Stimulated activated CD4-positive, alpha-beta T cell treated with anti-CD3 and anti-CD28 coated beads, Interleukin-2, amount 100 ng/mL, for 4 hours (primary cell): ENCODE results near the gene CCDC157.

ENCODE experiments used
- DNase-seq: peaks from one replicate; pipeline ENCODE4 v3.0.0-alpha.2; 2020; ENCODE audit warnings: low read depth

CCDC157 gene

DNA sequence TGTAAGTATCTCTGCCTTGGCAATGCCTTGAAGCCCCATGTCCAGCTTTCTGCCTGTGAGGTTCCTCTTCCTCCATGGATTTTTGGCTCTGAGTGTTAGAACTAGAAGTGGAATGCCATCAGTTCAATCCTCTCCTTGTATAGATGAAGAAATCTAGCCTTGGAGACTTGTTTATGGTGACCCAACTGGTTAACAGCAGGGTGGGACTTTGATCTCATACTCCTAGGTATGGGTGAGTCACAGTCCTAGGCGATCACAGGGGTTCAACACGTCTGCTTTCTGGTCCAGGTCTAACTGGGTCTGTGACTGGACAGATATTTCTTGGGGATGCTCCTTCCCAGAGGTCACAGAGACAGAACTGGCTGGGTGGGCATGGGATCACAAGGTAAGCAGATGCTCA, 59.6 kb downstream of the CCDC157 start:
- DNase-seq = no peak

DNA sequence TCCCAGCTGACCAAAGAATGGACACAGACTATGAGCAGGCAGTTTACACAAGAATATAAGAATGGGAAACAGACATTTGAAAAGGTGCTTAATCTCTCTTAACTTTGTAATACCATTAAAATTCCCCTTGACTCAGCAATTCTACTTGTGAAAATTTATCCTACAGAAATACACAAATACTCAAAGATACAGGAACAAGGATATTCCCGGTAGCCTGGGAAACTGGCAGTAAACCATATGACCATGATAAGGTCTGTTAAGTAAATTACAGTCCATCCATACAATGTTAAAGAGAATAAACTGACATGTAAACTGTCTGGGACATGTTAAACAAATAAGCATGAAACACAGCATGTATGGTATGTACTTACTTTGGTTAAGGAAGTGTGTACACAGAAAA, 60.0 kb downstream of the CCDC157 start:
- no peak for DNase-seq

DNA sequence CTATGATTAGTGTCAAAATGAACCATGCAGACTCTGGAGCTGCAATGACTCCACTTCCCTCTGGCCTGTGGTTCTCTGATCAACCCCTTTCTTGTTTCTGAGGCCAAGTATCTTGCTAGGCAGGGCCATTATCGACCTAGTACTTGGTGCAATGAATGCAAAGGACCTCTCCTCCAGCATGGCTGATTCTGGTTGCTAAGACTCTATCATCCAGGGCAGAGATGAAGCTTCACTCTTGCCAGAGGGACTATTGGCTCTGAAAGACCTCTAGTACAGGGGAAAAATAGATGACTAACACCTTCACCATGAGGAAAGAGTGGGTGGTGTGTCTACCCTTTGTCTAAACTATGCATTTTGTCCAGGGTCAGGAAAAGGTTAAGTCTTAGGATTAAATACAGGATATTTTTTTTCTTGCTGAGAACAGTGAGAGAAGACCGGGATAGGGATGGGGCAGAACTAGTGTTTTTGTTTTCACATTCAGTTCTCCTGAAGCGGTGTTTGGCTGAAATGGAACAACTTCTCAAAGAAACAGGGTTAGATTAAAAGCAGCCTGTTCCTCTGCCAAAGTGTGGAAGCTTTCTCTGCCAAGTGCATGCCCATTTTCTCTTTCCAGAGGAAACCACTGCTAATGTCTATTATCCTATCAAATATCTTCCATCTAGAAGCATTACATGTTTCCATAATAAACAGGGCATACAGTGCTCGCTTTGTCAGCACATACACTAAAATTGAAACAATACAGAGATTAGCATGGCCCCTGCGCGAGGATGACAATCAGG, 63.7 kb downstream of the CCDC157 start:
- DNase-seq = no peak

DNA sequence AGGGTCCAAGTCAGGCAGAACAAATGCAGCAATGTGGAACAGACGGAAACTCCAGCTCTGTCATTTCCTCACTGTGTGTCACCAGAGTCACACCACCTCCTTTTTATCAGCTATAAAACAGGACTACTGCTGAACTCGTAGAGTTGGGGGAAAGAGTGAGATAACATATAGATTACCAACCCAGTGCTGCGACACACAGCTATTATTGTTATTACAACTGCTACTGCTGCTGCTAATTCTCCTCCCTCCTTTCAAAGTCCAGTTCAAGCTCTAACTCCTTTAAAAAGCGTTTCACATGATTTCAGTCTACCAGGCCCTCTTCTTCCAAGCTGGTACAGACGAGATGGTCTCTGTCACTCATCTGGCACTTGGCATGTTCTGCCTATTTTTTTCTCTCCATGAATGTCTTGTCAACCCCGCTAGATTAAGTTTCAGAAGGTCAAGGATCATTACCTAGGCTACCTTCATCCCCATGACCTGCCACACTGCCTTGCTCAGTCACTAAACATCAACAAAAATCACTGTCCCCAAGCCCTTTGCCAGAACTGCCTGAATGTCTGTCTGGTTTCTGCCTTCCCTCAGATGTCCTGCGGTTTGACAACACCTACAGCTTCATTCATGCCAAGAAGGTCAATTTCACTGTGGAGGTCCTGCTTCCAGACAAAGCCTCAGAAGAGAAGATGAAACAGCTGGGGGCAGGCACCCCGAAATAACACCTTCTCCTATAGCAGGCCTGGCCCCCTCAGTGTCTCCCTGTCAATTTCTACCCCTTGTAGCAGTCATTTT, 65.1 kb downstream of the CCDC157 start:
- DNase-seq = no peak

DNA sequence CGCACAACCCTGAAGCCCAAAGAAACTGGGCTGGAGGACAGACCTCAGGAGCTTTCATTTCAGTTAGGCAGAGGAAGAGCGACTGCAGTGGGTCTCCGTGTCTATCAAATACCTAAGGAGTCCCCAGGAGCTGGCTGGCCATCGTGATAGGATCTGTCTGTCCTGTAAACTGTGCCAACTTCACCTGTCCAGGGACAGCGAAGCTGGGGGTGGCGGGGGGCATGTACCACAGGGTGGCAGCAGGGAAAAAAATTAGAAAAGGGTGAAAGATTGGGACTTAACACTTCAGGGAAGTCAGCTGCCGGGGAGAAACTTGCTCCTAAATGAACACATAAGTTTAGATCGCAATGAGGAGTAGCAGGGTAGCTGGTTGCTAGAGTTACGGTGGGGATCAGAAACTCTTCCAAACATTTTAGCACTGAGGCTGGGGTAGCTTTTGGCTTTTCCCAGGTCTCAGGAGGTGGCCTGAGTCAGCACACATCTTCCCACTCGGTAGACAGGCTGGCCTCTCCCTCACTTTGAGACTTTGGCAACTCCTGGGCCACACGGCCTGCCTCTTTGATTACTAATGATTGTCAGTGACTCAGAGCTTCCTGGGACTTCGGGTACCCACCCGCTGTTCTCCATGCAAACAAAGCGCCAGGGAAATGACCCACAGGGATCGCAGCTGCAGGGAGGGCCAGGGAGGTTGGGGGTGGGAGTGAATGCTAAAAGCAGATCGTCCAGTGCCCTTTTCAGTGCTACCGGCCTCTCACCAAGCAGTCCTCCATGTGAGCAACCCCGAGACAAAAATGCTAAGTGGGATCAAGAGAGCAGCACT, 65.9 kb downstream of the CCDC157 start:
- DNase-seq = peak; percentile 10

DNA sequence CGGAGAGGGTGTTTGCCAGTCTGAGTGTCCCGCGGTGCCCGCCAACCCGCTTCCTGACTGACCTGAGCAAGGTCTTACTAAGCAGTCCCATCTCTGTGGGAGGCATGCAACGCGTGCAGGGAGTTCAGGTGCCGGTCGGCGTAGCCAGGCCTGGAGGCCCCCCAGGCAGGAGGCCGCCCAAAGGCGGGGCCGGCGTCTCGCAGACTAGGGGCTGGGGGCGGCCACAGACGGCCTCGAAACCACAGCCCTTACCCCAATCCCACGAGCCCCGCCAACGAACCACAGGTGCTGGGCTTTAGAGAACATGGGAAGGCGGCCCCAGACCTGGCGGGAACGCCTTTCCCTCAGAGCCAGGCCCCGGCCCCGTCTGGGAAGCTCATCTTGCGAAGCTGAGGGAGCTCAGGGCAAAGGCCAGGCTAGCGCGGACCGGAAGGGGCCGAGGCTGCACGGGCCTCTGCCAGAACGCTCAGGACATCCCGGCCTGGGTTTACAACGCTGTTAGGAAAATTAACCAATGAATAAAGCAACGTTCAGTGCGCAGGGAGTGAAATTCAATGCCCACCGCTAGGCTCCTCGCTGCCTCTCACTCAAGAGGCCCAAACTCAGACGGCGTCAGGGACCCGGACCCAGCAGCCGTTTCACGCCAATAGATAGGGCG, 66.6 kb downstream of the CCDC157 start:
- DNase-seq = peak; percentile 26

DNA sequence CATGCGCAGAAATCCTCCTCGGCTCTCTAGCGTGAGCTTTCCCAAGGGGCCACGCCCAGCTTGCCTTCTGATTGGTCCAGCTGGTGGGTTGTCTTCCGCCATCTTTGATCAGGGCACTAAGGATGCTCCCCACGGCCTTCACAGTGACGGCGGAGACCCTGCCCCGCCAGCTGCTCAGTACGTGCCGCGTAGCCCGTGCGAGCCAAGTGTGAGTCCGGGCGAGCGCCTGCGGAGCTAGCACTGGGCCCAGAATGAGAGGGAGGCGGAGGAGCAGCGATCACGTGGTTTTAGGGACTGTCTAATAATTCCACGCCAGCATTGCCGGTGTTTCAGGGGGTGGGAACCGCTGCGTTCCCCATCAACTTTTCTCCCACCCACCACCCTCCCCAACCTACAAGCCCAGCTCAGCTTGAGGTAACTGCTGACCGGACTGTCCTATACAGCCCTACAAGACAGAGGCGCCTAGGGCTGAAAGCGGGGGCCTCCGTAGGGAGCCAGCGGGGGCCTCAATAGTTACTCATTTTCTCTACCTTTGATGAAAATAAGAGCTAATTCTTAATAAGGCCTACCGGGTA, 67.2 kb downstream of the CCDC157 start:
- DNase-seq = peak; percentile 97

DNA sequence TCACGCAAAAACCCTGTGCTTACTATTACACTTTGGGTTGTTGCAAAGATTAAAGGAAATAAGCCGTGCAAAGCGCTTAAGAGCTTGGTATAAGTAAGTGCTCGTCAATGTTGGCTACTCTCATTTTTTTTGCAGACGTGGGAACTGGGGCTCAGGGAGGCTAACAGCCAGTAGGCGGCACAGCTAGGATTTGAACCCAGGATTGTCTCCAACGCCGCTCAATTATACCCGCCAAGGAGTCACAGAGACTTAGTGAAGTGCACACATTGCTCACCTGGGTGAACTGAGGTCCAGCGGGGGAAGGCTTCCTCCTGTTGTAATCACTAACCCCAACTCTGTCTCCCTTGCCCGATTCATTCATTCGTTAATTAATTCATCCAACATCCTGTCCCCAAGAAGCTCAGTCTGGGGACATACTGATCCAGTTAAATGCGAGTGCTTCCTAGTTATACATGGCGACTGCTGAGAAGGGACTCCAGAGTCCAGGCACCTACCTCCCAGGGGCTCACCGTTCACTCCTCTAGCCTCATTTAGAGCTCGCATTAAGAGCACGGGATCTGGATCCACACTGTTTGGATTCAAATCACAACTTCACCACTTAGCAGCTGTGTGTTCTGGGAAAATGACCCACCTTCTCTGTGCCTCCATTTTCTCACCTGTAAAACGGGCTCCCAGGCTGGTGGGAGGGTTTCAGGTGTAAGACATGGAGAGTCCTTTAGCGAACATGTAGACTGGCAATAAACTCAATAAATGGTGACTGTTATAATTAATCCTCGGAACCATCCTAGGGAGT, 67.9 kb downstream of the CCDC157 start:
- DNase-seq = no peak

DNA sequence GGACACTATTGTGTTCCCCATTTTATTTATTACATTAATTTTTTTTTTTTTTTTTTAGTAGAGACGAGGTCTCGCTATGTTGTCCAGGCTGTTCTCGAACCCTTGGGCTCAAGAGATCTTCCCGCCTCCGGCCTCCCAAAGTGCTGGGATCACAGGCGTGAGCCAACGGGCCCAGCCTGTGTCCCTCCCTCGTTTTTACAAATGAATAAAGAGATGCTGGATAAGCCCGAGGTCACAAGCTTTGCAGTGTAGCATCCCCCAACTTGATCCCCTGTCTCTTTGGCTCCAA, 68.5 kb downstream of the CCDC157 start:
- no peak for DNase-seq

DNA sequence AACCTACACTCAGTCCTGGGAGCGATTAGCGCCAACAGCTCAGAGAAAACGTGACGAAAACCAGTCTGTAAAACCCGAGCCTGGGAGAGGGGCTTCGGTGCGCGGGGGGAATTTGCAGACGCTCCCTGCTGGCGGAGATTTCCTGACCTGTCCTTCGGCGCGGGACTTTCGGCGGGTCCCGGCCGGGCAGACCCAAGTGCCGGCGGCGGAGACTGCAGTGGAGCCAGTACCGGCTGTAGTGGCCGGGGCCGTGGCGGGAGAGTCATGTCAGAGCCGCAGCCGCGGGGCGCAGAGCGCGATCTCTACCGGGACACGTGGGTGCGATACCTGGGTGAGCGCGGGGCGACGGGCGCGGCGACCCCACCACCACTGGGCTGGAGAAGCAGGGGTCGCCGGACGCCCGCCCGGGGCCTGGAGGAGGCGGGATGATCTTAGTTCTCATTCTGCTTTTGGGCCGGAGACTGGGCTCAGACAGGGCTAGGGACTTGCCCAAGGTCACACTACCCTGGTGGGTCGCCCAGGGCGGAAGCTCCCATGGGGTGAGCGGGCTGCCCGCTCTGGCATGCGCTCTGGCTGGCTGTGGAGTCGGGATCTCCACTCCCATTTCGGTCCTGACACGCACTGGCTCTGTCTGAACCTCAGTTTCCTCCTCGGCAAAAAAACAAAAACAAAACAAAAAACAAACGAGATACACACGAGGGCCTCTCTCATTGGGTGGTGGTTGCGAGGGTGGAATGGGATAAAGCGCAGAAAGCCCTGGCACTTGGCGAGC, 69.0 kb downstream of the CCDC157 start, which contains the start of gene MTFP1:
TSS of gene MTFP1 (plus strand) at position 153 of the 772 bp plus-strand sequence. CDS start at position 265, 112 bp downstream.
- peak; percentile 19 for DNase-seq
